GM19452 (cell line): ENCODE data around the gene GLIS1.

Experiments
- ATAC-seq: cut with Tn5 transposase; IDR thresholded peaks from one replicate; pipeline ENCODE4 v1.9.1; 2021; ENCODE audit not compliant: unreplicated experiment

The GLIS1 gene

GRCh38 chr1:53541263-53541625, 197.7 kb downstream of the GLIS1 start:
- ATAC-seq: no peak

DNA sequence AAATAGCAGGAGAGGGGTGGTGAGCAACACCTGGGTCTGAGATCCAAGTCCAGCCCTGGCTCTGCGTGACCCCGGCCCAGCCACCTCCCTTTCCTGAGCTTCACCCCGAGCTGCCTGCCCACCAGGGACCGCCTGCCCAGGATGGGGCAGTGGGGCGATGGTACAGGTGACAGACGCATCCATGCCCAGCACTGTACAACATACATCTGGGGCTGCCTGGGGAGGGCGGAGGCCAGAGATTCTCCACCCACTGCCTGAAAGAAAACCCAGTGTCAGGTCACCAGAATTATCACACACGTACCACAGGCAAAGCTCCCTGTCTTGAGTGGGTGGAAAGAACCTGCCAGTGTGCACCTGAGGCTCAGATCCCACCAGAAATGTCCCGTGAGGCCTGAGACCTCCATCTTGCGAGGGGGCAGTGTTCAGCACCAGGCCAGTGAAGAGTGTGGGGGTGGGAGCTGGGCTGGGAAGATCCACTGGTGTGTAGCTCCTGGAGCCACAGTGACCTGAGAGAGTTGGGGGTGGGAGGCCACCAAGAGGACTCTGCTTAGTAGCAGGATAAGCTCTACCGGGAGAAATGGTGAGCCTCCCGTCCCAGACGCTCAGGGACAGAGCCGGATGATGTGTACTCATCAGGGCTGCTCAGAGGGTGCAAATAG, 198.2 kb downstream of the GLIS1 start:
- ATAC-seq: no peak

DNA sequence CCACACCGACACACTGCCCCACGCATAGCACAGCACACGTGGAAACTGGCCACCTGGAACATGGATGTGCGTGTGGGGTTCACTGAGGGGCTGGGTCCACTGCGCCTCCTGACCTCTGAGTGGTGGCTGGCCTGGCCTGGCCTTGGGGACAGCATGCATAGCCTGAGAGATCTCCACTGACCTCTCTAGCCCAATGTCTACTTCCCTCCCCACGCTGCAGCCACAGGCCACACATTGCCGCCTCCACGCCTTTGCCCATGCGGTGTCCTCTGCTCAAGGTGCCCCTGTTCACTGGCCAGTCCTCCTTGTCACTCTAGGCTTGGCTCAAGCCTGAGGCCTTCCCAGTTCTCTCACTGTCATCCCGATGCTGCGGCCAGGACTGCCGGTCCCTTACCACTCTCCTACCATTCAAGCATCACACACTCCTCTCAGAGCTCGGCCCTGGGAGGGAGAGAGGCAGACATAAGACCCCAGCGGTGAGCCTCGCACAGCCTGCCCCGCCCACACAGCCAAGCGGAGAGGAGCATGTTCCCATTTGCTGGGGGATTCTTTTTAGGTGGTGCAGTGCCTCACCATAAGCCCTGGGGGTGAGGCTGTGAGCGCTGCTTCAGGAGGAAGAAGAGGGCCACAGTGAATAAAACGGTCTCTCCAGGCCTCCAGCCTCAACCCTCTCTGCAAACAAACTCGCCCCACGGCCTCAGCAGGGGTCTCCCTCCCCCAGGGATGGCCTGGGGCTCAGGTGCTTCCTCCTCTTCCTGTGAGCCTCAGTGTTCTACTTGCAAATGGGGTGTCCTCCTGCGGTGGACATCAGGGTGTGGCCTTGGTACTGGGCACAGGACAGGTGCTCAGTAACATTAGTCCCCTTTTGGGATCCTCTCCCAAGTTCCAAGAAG, 199.0 kb downstream of the GLIS1 start:
- ATAC-seq: no peak

- no peak for ATAC-seq
Observed at GRCh38 chr1:53539226-53539625, 199.7 kb downstream of the GLIS1 start.

DNA sequence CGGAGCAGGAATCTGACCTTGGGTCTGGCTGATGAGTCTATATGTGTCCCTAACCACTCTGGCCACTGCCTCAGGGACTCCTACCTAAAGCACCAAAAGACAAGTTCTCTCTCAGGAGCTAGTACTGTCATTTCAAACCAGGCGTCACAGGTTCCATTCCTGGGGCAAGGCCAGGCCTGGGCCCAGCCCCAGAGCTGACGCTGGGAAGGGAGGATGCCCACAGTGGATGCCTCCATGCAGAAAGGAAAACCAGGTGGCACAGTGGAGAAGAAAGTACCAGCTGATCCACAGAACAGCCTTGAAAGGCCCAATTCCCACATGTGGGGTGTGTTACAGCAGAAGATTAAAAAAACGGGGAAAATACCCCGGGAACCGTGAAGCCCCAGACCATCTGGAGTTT, 202.4 kb downstream of the GLIS1 start:
- no peak for ATAC-seq

GRCh38 chr1:53535846-53536245, 203.1 kb downstream of the GLIS1 start:
- ATAC-seq: no peak

GRCh38 chr1:53535226-53535625, 203.7 kb downstream of the GLIS1 start:
- no peak for ATAC-seq

DNA sequence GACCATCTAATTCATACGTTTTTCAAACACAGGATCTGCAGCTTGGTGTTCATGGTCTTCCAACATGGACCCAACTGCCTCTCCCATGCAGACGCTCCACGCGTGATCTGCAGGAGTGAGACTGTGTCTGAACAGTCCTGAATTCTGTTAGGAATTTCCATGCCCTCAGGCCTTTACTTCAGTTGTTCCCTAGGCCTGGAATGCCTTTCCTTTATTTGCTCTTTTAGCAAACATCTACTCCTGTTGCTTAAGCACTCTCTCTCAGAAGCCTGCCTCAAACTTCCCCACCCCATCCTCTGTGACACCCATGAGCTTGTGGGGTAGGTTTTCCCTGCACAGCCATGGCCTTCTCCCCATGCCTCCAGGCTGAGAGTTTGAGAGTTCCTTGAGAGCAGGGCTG, 206.1 kb downstream of the GLIS1 start:
- ATAC-seq: no peak

- no peak for ATAC-seq
Observed at GRCh38 chr1:53532377-53532776, 206.6 kb downstream of the GLIS1 start.

DNA sequence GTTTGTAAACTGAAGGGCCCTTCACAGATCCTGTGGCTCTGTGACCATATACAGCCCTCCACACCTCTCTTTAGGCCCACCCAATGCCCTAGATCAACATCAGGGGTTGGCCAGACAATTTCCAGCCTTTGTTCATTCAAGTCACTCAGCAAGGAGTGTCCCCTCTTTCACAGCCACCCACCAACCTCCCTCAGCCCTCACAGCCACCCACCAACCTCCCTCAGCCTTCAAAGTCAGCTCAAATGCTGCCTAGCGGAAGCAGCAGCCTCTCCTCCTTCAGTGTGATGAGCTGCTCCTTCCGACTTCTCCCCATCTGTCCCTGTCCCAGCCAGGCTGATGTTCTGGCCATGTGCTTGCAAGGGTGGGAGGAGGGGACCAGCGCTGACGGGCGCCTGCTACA, 208.4 kb downstream of the GLIS1 start:
- no peak for ATAC-seq

DNA sequence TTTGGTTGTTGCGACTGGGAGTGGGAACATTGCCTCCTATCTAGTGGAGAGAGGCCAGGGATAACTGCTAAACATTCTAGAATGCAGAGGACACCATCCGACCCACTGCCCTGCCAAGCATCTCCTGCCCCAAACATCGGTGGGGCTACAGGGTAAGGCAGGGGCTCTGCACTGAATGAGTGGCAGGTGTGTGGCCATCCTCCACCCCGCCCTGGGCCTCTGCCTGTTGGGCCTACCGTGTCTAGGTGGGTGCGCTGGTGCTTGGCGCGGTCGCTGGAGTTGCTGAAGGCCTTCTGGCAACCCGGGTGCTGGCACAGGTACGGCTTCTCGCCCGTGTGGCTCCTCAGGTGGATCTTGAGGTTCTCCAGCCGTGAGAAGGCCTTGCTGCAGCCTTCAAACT, 209.4 kb downstream of the GLIS1 start:
- no peak for ATAC-seq

GRCh38 chr1:53527368-53527767, 211.6 kb downstream of the GLIS1 start:
- ATAC-seq: no peak

GRCh38 chr1:53526451-53527101, 212.4 kb downstream of the GLIS1 start:
- no peak for ATAC-seq

DNA sequence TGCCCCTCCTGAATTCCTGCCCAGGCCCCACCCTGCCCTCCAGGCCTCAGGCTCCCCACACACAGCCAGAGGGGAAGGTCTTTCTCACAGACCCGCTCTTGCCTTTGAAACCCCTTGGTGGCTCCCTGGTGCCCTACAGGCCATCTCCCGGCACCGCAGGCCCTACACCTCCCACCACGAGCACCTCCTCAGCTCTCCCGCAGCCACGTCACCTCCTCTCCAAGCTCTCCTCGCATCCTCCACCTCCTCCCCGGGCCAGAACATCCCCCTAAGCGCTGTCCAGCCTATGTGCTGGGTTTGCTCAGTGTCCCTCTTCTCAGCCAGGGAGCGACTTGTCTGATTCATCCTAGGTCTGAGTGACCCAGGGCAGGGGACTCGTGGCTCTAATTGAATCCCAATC, 213.4 kb downstream of the GLIS1 start:
- ATAC-seq: no peak

GRCh38 chr1:53524428-53525375, 214.3 kb downstream of the GLIS1 start:
- no peak for ATAC-seq

- no peak for ATAC-seq
Observed at GRCh38 chr1:53521924-53522552, 216.9 kb downstream of the GLIS1 start.

DNA sequence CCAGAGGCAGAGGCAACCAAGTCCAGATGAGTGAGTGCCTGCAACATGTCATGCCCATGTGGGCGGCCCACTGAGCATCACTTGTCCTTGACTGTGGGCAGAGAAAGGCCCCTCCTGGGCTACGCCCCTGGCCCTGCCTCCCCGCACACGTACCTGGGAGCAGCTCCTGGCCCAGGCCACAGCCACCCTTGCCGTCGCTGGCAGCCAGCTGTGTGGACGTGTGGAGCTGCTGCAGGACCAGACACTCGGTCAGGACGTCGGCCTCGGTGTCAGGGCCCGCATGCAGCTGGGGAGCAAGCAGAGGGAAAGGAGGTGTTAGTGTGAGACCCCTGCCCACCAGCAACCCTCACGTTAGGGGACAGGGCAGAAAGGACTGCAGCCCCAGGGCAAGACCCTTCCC, 218.5 kb downstream of the GLIS1 start:
- no peak for ATAC-seq

DNA sequence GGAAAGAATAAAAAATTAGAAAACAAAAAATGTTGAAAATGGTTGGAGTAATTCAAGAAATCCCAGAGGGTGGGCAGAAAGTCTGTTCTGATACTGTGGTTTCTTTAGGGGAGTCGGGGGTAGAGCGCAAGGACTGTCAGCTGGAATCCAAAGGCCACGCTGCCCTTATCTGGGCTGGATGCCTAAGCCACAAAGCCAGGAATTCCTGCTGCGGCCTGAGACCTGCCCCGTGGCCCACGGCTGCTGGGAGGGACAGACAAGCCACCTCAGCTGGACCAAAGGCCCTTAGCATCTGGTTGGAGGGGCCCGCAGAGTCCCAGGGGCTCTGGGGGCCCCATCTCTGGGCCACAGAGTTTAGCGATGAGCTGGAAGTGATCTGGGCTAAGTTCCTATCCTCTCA, 219.5 kb downstream of the GLIS1 start:
- ATAC-seq: no peak

DNA sequence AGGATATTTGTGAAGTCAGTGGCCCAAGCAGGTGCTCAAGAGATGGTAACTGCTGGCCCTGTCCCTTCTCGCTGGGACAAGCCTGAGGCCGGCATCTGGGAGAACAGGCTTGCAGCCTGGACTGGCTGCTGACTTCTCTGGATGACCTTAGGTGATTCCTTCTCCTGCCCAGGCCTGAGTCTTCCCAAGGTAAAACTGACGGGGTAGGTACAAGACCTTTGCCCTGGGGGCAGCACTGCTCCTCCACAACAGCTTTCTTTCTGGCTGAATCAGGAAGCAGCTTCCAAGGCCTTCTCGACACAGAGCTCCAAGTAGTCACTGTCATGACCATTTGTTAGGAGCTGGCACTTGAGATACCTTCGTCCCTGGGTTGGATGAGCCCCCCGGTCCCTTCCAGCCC, 220.2 kb downstream of the GLIS1 start:
- ATAC-seq: no peak

DNA sequence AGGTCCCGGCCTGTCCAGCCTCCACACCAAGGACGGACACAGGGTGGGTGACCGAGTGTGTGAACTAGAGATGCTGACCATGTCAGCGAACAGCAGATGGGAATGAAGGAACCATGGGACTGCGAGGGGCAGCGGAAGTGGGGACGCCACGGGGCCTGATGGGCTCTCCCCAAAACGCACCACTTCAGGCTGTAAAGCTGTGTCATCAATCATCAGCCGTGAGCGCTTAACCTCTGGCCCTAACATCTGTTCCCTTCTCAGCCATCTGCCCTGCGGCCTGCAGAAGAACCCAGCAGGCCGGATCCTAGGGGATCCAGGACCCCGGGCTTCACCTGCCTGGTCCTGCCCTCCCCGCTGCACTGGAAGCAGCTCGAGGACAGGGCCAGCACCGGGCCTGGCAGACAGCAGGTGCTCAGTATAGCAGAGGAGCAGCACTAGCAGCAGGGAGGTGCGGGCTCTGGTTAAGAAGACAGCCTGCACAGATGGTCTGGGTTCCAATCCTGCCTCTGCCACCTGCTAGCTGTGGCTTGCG, 221.1 kb downstream of the GLIS1 start:
- ATAC-seq: no peak
